Measurements from ENCODE around the gene FAM3A.

DNA sequence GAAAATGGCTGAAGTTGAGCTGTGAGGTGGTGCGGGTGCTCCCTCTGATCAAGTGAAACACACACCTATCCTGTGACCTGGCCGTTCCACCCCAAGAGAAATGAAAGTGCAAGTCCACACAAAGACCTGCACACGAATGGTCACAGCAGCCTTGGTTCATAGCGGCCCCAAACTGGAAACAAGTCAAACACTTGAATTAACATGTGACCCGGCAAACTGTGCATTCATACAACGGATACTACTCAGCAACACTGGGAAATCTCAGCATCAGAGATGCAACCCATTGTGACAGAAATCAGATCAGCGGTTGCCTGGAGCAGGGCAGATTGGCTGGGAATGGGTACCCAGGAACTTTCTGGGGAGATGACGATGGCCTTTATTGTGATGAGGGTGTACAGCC lies 23.0 kb upstream of the FAM3A start:
- TF ChIP-seq CTCF (IDR thresholded peaks at IDR 0.05; ENCODE audit: low read length): no peak
- no peak for TF ChIP-seq EZH2 (IDR thresholded peaks at IDR 0.05; ENCODE audit: borderline replicate concordance, low read length)

Measured in OCI-LY1 (cell line).